NK-92 treated with Interleukin-12 subunit alpha and Interleukin-12 subunit beta, amount 100 ng/mL, for 24 hours (cell line): Measurements from ENCODE around the gene GET3.
A peak's percentile ranks its signal among the peaks of the same experiment; 100 is the strongest.
"Not testable (repeated sequence)": the region's sequence is repeated elsewhere in the genome, so short reads cannot be mapped to it uniquely, and the experiment has no call there.

ENCODE experiments used
- DNase-seq: peaks from one replicate; lab custom pipeline; 2025; lab: John Stamatoyannopoulos, UW

GET3 gene

GRCh38 chr19:12792051-12792852, 55.0 kb downstream of the GET3 start:
- DNase-seq, result peak; percentile 77

DNA sequence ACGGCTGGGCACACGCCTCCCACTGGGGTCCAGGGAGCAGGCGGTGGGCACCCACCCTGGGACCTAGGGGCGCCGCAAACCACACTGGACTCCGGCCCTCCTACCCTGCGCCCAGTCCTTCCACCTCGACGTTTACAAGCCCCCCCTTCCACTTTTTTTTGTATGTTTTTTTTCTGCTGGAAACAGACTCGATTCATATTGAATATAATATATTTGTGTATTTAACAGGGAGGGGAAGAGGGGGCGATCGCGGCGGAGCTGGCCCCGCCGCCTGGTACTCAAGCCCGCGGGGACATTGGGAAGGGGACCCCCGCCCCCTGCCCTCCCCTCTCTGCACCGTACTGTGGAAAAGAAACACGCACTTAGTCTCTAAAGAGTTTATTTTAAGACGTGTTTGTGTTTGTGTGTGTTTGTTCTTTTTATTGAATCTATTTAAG, 55.6 kb downstream of the GET3 start:
- no peak for DNase-seq

DNA sequence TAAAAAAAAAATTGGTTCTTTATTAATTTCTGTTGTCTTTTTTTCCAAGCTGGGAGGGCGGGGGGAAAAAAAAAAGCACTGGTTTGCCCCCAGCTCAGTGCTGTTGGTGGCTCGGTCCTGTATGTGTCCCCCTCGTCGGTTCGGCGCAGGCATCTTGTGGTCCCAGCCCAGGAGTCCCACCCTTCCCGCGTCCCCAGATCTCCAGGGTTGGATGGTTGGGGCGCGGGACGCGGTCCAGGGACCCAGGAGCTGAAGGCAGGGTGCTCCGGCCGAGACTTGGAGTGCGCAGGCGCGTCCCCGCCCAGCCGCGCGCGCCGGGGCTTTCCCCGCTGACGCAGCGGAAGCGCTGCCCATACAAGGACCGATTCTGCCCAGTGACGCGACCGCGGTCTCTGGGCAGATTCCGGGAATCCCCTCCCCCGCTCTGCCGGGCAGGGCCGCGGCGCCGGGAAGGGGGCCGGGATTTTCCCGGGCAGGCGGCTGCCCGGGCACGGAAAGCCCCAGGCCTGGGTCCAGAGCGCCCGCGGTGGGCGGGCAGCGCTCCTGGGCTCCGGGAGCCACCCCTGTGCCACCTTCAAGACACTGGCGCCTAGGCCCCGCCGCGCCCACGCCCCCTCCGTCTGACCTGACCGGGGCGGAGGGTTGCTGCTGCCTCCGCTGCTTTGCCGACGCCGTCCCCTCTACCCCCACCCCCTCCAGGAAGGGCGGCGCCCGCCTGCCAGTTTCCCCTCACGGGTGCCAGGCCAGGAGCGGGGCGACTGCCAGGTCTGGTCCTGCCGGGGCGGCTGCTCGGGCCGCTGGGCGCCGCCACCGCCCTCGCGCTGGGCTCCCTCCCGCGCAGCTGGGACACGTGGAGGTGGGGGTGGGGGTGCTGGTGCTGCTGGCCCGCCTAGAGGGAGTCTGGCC, 56.2 kb downstream of the GET3 start:
- DNase-seq, result peak; percentile 95

- DNase-seq, result no peak
Observed at GRCh38 chr19:12794196-12794941, 57.1 kb downstream of the GET3 start.

DNA sequence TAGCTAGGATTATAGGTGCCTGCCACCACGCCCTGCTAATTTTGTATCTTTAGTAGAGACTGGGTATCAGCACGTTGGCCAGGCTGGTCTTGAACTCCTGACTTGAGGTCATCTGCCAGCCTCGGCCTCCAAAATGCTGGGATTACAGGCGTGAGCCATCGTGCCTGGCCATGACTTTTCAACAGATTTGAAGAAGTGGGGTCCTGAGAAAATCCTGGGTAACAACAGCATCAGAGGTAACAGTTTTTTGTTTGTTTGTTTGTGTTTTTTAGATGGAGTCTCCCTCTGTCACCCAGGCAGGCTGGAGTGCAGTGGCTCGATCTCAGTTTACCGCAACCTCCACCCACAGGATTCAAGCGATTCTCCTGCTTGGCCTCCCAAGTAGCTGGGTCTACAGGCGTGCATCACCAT, 57.7 kb downstream of the GET3 start:
- DNase-seq, result no peak

DNA sequence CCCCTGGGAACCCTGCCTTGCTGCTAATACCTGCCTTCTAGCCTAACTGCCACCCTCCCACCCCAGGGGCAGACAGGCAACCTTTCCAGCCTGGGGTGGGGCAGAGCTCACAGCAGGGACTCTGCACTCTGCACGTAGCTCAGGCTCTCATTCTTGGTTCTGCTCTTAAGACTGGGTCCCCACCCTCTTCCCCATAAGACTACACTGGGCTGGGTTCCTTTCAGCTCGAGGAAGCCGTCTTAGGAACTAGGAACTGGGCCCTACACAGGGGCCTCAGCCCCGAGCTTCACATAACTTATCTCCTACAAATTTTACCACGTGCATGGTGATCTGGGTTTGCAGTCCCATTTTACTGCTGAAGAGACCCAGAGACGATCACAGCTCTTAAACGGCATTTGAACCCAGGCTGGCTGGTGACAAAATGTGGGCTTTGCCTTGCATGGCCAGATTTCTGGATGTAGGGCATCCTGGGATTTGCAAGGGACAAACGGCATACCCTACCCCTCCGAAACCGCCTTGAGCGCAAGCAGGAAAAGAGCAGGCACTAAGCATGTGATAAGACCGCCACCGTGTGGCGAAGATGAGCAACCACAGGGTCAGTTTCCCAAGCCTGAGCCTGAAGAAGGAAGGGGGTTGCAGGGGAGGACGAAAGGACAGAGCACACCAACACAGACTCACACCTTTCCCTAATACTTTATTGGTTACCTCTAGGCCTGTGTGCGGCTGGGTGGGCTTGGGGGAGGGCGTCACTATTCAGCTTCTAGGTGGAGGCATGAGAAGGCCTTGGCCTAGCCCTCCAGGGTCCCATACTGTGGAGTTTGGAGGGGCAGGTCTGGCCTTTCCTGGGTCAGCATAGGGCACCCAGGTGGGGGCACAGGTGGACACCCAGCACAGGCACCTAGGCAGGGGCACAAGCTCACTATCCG, 59.1 kb downstream of the GET3 start:
- peak; percentile 62 for DNase-seq

GRCh38 chr19:12797141-12797587, 59.9 kb downstream of the GET3 start:
- DNase-seq, result no peak

DNA sequence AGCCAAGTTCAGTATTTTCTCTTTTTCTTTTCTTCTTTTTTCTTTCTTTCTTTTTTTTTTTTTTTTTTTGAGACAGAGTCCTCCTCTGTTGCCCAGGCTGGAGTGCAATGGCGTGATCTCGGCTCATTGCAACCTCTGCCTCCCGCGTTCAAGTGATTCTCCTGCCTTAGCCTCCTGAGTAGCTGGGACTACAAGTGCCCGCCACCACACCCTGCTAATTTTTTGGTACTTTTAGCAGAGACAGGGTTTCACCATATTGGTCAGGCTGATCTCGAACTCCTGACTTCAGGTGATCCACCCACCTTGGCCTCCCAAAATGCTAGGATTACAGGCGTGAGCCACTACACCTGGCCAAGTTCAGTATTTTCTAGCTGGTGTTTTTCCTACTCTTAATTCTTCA, 60.3 kb downstream of the GET3 start:
- not testable (repeated sequence) for DNase-seq
